ENCODE results near the gene GHR. TPM values are rescaled to one million over a fixed set of nuclear protein-coding genes. Genes with fewer than 3 reads are reported as not detected.

Gene GHR
- total and polyA plus RNA-seq, 2 donors (not counting 3 experiments of a cell fraction or from before 2014, with no cell fraction given): 0.27 to 0.28 TPM

- H3K9me1 ChIP-seq (replicated peaks; ENCODE audit: control insufficient read depth, extremely low read depth, insufficient read depth, low read length): no peaks in the 10 kb centered on the region
- H3K4me3 ChIP-seq (replicated peaks in 1 of 3; ENCODE audit: insufficient read depth in 1 of 3, low read depth in 1 of 3, low read length in 3 of 3): no peak overlapping the region
- H3K79me2 ChIP-seq (ENCODE audit: control insufficient read depth, insufficient read depth, low read length): no peaks in the 10 kb centered on the region
- ChIA-PET CTCF (interaction anchor here (0.8 kb wide), 1 partner anchor 10 kb away, joined by 3 read pairs; no protein-coding TSS in a partner anchor), POLR2A (no interaction called here)
- H3K9me3 ChIP-seq (replicated peaks; ENCODE audit: control insufficient read depth, insufficient read depth, low read length): no peaks in the 10 kb centered on the region
- DNase-seq (ENCODE audit: low read depth, low spot score): no peak
- TF ChIP-seq, protein P1, sequence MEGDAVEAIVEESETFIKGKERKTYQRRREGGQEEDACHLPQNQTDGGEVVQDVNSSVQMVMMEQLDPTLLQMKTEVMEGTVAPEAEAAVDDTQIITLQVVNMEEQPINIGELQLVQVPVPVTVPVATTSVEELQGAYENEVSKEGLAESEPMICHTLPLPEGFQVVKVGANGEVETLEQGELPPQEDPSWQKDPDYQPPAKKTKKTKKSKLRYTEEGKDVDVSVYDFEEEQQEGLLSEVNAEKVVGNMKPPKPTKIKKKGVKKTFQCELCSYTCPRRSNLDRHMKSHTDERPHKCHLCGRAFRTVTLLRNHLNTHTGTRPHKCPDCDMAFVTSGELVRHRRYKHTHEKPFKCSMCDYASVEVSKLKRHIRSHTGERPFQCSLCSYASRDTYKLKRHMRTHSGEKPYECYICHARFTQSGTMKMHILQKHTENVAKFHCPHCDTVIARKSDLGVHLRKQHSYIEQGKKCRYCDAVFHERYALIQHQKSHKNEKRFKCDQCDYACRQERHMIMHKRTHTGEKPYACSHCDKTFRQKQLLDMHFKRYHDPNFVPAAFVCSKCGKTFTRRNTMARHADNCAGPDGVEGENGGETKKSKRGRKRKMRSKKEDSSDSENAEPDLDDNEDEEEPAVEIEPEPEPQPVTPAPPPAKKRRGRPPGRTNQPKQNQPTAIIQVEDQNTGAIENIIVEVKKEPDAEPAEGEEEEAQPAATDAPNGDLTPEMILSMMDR (IDR thresholded peaks at IDR 0.05; ENCODE audit: extremely low read depth in 1 of 2, insufficient read depth in 1 of 2, low read depth in 1 of 2, low read length in 2 of 2): no peak
- no peak overlapping the region for H3K9ac ChIP-seq (replicated peaks; ENCODE audit: extremely low read depth, insufficient read depth, low read length)
- H4K20me1 ChIP-seq (replicated peaks; ENCODE audit: control insufficient read depth, extremely low read depth, insufficient read depth, low read length): no peaks in the 10 kb centered on the region
- H3K4me2 ChIP-seq (ENCODE audit: insufficient read depth, low read length): no peak overlapping the region
- H3K36me3 ChIP-seq (ENCODE audit: control insufficient read depth in 2 of 2, extremely low read depth in 1 of 2, insufficient read depth in 2 of 2, low read length in 2 of 2): no peaks in the 10 kb centered on the region
- H2AFZ ChIP-seq (ENCODE audit: low read depth, low read length): no peak overlapping the region
- H3K27ac ChIP-seq (ENCODE audit: insufficient read depth, low read depth, low read length): no peak overlapping the region
- no peak for FAIRE-seq
- no peaks in the 10 kb centered on the region for H3K4me1 ChIP-seq (ENCODE audit: control insufficient read depth, extremely low read depth, insufficient read depth, low read length)
- dilution Hi-C loops (cut with MboI; ENCODE audit: extremely low pct_ligation_motif_present, low sequenced_read_pairs): no loop called here
- intact Hi-C loops (cut with micrococcal nuclease): no loop called here
- no peaks in the 10 kb centered on the region for H3K27me3 ChIP-seq (ENCODE audit: control insufficient read depth in 2 of 2, insufficient read depth in 2 of 2, low read length in 2 of 2)
- no TSS peak for BruUV-seq (replicated peaks)
Measured at GRCh38 chr5:42621242-42621641, 198.0 kb downstream of the GHR start.

GRCh38 chr5:42621662-42622061 is 198.4 kb downstream of the GHR start:
- Histone ChIP-seq H3K4me2 (ENCODE audit: insufficient read depth, low read length) (no peak overlapping the region), H2AFZ (ENCODE audit: low read depth, low read length) (no peak overlapping the region), H3K27me3 (ENCODE audit: control insufficient read depth in 2 of 2, insufficient read depth in 2 of 2, low read length in 2 of 2) (no peaks in the 10 kb centered on the region), H3K9ac (replicated peaks; ENCODE audit: extremely low read depth, insufficient read depth, low read length) (no peak overlapping the region), H3K9me1 (replicated peaks; ENCODE audit: control insufficient read depth, extremely low read depth, insufficient read depth, low read length) (no peaks in the 10 kb centered on the region), H3K27ac (ENCODE audit: insufficient read depth, low read depth, low read length) (no peak overlapping the region), H3K4me1 (ENCODE audit: control insufficient read depth, extremely low read depth, insufficient read depth, low read length) (no peaks in the 10 kb centered on the region), H3K36me3 (ENCODE audit: control insufficient read depth in 2 of 2, extremely low read depth in 1 of 2, insufficient read depth in 2 of 2, low read length in 2 of 2) (no peaks in the 10 kb centered on the region), H3K4me3 (replicated peaks in 1 of 3; ENCODE audit: insufficient read depth in 1 of 3, low read depth in 1 of 3, low read length in 3 of 3) (no peak overlapping the region), H4K20me1 (replicated peaks; ENCODE audit: control insufficient read depth, extremely low read depth, insufficient read depth, low read length) (no peaks in the 10 kb centered on the region), H3K79me2 (ENCODE audit: control insufficient read depth, insufficient read depth, low read length) (no peaks in the 10 kb centered on the region), H3K9me3 (replicated peaks; ENCODE audit: control insufficient read depth, insufficient read depth, low read length) (no peaks in the 10 kb centered on the region)
- BruUV-seq (replicated peaks): no TSS peak
- DNase-seq (ENCODE audit: low read depth, low spot score): no peak
- dilution Hi-C loops (cut with MboI; ENCODE audit: extremely low pct_ligation_motif_present, low sequenced_read_pairs) (no loop called here), intact Hi-C loops (cut with micrococcal nuclease) (no loop called here)
- ChIA-PET CTCF (interaction anchor here (0.8 kb wide), 1 partner anchor 9 kb away, joined by 3 read pairs; no protein-coding TSS in a partner anchor), POLR2A (no interaction called here)
- TF ChIP-seq POLR2A (IDR thresholded peaks at IDR 0.05; ENCODE audit: low read depth, low read length): no peak
- no peak for TF ChIP-seq POLR2AphosphoS5 (IDR thresholded peaks at IDR 0.05; ENCODE audit: insufficient read depth, low read depth, low read length)
- TF ChIP-seq, protein P1 (IDR thresholded peaks at IDR 0.05; ENCODE audit: extremely low read depth in 1 of 2, insufficient read depth in 1 of 2, low read depth in 1 of 2, low read length in 2 of 2): no peak
- no peak for TF ChIP-seq JUN (IDR thresholded peaks at IDR 0.05; ENCODE audit: borderline replicate concordance, insufficient read depth, insufficient read length, low read depth)
- no peak for TF ChIP-seq MYC (IDR thresholded peaks at IDR 0.05; ENCODE audit: low read depth, low read length)
- no peak for TF ChIP-seq MAX (IDR thresholded peaks at IDR 0.05; ENCODE audit: insufficient read depth, insufficient read length)
- no peak for TF ChIP-seq GATA2 (IDR thresholded peaks at IDR 0.05; ENCODE audit: insufficient read depth, insufficient read length, low read depth, low read length)
- FAIRE-seq: no peak
